HG02943 (cell line): ENCODE results near the gene PLD2.
"Not testable (repeated sequence)": the region's sequence is repeated elsewhere in the genome, so short reads cannot be mapped to it uniquely, and the experiment has no call there.

Experiments
- ATAC-seq: cut with Tn5 transposase; IDR thresholded peaks from one replicate; pipeline ENCODE4 v1.9.1; 2021; ENCODE audit warnings: mild to moderate bottlenecking, low read depth, moderate library complexity; ENCODE audit not compliant: unreplicated experiment

The PLD2 gene

GRCh38 chr17:4789951-4790704 lies 16.8 kb upstream of the PLD2 start:
- ATAC-seq, result peak; percentile 78

DNA sequence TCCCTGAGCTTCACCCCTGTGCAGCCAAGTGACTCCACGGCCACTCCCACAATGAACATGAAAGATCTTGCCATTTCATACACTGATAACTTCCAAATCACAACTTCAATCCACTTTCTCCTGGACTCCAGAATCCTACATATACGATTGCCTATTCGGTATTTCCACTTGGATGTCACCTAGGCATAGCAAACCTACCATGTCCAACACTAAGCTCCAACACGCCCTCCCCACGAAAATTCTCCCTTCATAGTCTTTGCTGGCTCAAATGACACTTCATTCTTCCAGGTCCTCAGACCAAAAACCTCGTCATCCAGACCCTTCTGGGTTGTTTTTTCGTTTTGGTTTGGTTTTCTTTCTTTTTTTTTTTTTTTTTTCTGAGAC lies 16.3 kb upstream of the PLD2 start:
- ATAC-seq, result no peak

GRCh38 chr17:4795168-4795567 lies 11.8 kb upstream of the PLD2 start:
- ATAC-seq, result no peak

DNA sequence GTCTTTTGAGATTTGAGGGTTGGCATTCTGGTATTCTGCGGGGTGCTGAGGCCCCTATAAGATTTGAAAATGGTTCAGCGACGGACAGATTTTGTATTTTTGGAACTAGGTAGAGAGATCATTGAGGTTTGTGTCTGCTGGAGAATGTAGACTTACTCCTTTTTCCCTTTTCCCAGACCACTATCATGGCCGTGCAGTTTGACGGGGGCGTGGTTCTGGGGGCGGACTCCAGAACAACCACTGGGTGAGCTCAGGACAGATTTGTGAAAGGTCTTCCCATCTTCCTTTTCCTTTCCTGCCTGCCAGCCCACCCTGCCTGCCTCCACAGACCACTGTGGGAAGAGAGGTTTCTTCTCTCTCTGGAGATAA lies 10.4 kb upstream of the PLD2 start:
- ATAC-seq, result no peak

DNA sequence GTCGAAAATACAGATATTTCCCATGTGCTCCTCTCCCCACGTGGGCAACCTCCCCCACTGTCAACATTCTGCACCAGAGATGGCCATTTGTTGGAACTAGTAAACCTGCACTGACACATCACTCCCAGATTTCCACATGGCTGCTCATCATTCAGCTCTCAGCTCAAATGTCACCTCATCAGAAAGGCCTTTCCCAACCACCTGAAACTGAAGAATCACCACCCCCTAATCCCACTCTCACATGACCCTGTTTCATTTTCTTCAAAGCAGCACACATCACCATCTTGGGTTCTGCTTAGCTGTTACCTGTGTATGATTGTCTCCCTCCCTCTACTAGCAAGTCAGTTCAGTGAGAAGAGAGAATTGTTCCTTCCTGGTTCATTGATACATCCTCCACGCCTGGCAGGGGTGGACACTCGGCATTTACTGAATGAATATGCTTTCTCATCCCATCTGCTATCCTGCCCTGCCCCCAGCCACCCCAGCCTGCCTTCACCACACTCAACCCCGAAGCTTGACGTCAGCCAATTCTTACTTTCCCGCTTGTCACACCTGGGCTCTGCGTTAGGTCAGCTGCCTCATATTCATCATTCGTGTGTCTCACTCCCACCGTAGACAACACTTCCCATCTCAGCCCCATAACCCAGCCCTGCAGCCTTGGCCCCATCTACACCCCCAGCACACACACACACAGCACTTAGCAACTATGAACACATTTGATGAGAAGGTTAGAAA lies 6.3 kb upstream of the PLD2 start:
- ATAC-seq, result no peak

- no peak for ATAC-seq
These were observed 4.7 kb upstream of the PLD2 start, which contains the start of gene C17orf114 for GRCh38 chr17:4802228-4802627. TSS of gene C17orf114 (minus strand) at chr17:4802328.

DNA sequence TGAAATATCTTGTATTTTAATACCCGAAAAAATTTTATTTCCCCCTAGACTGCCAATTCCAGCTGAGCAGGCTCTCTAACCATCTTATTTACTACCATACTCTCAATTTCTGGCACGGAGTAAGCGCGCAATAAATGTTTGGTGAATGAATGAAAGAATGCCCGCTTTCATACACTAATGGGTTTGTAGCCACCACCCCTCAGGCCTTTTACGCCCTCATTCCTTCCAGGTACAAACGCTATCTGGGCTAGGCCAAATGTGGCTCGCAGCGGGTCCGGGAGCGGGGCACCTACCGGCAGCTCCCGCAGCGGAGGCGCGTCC lies 536 bp upstream of the PLD2 start:
- no peak for ATAC-seq

DNA sequence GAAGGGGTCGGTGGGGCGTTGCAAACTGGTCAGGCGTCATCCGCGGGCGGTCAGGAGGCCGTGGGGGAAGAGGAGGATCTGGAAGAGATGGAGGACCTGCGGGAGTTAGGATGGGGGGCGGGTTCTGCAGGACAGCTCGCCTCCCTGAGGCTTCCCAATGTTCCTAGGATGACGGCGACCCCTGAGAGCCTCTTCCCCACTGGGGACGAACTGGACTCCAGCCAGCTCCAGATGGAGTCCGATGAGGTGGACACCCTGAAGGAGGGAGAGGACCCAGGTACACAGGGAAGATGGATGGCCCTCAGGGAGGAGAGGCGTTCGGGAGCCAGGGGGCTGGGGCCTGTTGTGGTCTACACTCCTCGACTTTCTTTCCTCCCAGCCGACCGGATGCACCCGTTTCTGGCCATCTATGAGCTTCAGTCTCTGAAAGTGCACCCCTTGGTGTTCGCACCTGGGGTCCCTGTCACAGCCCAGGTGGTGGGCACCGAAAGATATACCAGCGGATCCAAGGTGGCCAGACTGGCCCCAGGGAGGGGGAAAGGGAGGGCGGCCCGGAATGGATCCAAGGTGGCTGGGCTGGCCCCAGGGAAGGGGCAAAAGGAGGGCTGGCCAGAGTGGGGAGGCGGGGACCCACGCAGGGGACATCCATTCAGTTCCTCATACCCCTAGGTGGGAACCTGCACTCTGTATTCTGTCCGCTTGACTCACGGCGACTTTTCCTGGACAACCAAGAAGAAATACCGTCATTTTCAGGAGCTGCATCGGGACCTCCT lies 839 bp downstream of the PLD2 start:
- no peak for ATAC-seq

GRCh38 chr17:4808378-4808767 lies 1.4 kb downstream of the PLD2 start:
- ATAC-seq, result no peak

DNA sequence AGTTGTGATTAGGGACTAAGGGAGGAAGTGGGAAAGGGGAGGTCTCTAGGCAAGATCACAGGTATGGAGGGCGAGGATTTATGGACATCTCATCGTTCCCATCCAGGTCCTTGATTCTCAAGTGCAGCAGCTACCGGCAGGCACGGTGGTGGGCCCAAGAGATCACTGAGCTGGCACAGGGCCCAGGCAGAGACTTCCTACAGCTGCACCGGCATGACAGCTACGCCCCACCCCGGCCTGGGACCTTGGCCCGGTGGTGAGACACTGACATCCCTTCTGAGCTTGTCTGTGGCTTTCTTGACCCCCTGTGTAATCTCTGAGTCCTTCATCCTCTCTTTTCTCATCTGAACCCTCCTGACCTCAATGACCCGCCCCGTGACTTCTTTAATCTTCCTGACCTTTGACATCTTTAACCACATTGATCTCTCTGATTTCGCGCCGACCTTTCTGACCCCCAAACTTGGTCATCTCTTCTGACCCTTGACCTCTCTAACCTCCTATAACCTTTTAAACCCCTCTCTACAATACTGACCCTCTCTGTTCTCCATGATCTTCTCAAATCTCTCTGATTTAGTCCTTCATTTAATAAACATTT lies 3.8 kb downstream of the PLD2 start:
- no peak for ATAC-seq

GRCh38 chr17:4811471-4811870 lies 4.5 kb downstream of the PLD2 start:
- ATAC-seq, result no peak

DNA sequence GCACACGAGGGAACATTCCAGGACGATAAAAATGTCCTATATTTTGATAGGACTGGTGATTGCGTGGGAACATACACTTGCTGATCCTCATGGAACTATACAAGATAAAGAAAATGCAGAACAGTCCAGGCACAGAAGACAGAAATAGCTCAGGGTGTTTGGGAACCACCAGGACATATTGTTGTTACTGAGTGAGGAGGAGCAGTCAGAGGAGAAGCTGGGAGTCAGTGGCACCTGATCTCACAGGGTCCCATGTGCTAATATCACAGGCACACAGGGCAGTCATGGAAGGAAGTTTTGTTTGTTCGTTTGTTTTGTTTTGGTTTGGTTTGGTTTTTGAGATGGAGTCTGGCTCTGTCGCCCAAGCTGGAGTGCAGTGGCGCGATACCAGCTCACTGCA lies 5.7 kb downstream of the PLD2 start:
- no peak for ATAC-seq

GRCh38 chr17:4815043-4815675 lies 8.2 kb downstream of the PLD2 start:
- no peak for ATAC-seq

- no peak for ATAC-seq
These were observed 9.9 kb downstream of the PLD2 start for GRCh38 chr17:4816826-4817225.

GRCh38 chr17:4818276-4818675 lies 11.3 kb downstream of the PLD2 start:
- ATAC-seq, result no peak

- no peak for ATAC-seq
These were observed 15.9 kb downstream of the PLD2 start for GRCh38 chr17:4822835-4823234.

DNA sequence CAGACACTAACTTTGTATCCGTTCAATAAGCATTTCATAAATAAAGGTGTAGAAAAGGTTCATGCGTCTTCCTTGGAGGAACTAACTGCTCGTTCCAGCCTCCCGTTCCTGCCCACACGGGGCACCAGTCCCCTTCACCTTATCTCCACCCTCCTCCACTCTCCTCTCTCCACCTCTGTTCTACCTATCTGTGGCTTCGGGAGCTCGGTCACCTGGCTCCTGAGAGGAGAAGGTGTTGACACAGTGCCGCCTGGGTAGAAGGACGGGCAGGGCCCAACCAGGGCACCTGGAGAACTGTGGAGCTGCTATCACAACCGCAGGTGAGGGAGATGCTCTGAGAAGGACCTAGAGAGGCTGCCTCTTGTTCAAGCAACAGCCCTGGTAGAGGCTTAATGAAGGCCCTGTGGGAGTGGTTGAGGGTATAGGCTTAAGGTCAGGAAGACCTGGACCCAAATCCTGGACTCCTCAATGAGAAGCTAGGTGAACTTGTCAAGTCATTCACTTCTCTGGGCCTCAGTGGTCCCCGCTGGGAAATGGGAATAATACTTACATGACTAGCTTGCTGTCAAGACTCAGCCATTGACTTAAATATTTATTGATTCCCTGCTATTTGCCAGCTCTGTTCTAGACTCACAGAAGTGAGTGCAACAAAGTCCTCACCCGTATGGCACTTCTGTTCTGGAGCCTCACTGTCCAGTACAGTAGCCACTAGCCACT lies 16.6 kb downstream of the PLD2 start:
- ATAC-seq, result no peak

- no peak for ATAC-seq
These were observed 20.4 kb downstream of the PLD2 start for GRCh38 chr17:4827399-4827798.

GRCh38 chr17:4832829-4833177 lies 25.9 kb downstream of the PLD2 start:
- not testable (repeated sequence) for ATAC-seq
